A204.1 (cell line): ENCODE data around the gene LPAR2.

ENCODE experiments used
- FAIRE-seq: peaks from 2 replicates; lab custom pipeline; 2012; peaks lifted over from hg19 to GRCh38; lab: Jason Lieb, UNC

The LPAR2 gene

GRCh38 chr19:19595171-19595701 is 32.8 kb downstream of the LPAR2 start:
- no peak for FAIRE-seq

- FAIRE-seq, result no peak
These were observed 33.6 kb downstream of the LPAR2 start for GRCh38 chr19:19594381-19594780.

GRCh38 chr19:19592690-19593089 is 35.3 kb downstream of the LPAR2 start:
- FAIRE-seq, result no peak

GRCh38 chr19:19591133-19591825 is 36.7 kb downstream of the LPAR2 start:
- no peak for FAIRE-seq

GRCh38 chr19:19588546-19588945 is 39.5 kb downstream of the LPAR2 start:
- FAIRE-seq, result no peak

GRCh38 chr19:19587771-19588170 is 40.2 kb downstream of the LPAR2 start:
- no peak for FAIRE-seq

- no peak for FAIRE-seq
These were observed 43.7 kb downstream of the LPAR2 start for GRCh38 chr19:19584356-19584755.

GRCh38 chr19:19582471-19582870 is 45.5 kb downstream of the LPAR2 start:
- FAIRE-seq, result no peak

- FAIRE-seq, result no peak
These were observed 46.6 kb downstream of the LPAR2 start for GRCh38 chr19:19581391-19581790.

GRCh38 chr19:19580418-19580817 is 47.6 kb downstream of the LPAR2 start:
- no peak for FAIRE-seq

GRCh38 chr19:19579533-19580361 is 48.3 kb downstream of the LPAR2 start:
- FAIRE-seq, result no peak

GRCh38 chr19:19578252-19578651 is 49.8 kb downstream of the LPAR2 start:
- no peak for FAIRE-seq

GRCh38 chr19:19575411-19575810 is 52.6 kb downstream of the LPAR2 start:
- no peak for FAIRE-seq
